ENCODE data around the gene RSPO4. TPM values are rescaled to one million over a fixed set of nuclear protein-coding genes. Genes with fewer than 3 reads are reported as not detected.

RSPO4 gene
- total RNA-seq, 2 experiments from 2014 or later, result not detected

DNA sequence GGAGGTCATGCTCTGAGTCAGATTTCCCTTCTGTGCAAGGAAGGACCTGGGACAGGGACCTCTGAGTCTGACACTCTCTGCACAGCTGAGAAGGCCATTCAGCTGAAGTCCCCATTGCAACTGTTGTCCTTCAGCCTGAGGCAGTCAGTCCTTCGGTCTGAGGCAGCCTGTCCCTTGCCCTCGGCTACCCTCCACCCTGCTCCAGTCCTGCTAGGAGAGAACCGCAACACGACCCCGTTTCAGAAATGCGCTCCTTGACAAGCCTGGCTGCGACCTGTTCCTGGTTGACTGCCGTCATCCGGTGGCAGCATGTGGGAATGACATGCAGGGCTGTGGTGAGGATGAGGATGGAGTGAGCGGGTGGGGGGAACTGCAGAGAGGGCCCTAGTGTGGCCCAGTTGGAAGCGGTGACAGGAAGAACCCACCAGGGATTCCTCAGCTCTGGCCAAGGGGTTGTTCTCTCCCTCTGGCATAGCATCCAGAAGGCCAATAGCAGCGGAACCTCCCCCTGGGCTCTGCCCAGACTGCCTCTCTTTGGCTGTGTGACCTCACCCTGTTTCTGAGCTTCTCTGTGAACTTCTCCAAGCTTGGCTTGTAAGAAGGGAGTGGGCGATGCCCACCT is 45.7 kb downstream of the RSPO4 start:
- Mint-ChIP-seq H3K27me3 (peaks cover 28% of the 10 kb centered on the region), H3K36me3 (ENCODE audit: low read depth) (no peaks in the 10 kb centered on the region), H3K9me3 (no peaks in the 10 kb centered on the region), H3K27ac (no peak overlapping the region), H3K4me1 (no peaks in the 10 kb centered on the region), H3K4me3 (no peak overlapping the region)
- ChIA-PET CTCF (interaction anchor here (0.6 to 7.1 kb wide), 25 partner anchors 10 to 287 kb away, joined by 3 to 170 read pairs (median 3); partner anchors contain the start of genes FAM110A and SLC52A3), POLR2A (interaction anchor here (1.2 kb wide), 1 partner anchor 62 kb away, joined by 3 read pairs; no protein-coding TSS in a partner anchor)
- DNase-seq, result peak; percentile 74

GRCh38 chr20:955656-956055 is 46.5 kb downstream of the RSPO4 start:
- ChIA-PET CTCF (interaction anchor here (0.6 to 7.1 kb wide), 23 partner anchors 9 to 286 kb away, joined by 3 to 170 read pairs (median 4); partner anchors contain the start of genes FAM110A and SLC52A3), POLR2A (interaction anchor here (1.2 kb wide), 1 partner anchor 61 kb away, joined by 3 read pairs; no protein-coding TSS in a partner anchor)
- Mint-ChIP-seq H3K4me1 (no peaks in the 10 kb centered on the region), H3K4me3 (no peak overlapping the region), H3K27me3 (peaks cover 25% of the 10 kb centered on the region), H3K36me3 (ENCODE audit: low read depth) (no peaks in the 10 kb centered on the region), H3K27ac (no peak overlapping the region), H3K9me3 (no peaks in the 10 kb centered on the region)
- no peak for DNase-seq

GRCh38 chr20:955111-955510 is 47.0 kb downstream of the RSPO4 start:
- H3K27me3 Mint-ChIP-seq, result peaks cover 25% of the 10 kb centered on the region

DNA sequence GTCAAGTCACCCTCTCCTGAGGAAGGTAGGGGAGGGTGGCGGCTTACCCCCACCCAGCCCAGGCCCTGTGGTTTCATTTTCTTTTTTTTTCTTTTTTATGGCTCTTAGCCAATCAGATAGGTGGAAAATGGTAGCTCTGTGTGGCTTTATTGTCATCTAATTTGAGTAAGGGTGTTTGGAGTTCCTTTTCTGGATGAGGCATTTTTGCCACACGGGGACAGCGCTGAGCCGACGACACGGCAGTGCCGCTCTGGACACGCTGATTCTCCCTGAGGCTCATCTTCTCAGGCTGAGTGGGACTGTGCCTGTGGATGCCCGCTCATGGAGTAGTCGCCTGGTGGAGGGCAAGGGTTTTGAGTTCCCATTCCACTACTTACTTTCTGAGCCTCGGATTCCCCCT is 48.4 kb downstream of the RSPO4 start:
- Mint-ChIP-seq H3K27ac (no peak overlapping the region), H3K27me3 (peaks cover 28% of the 10 kb centered on the region), H3K4me3 (no peak overlapping the region), H3K4me1 (no peaks in the 10 kb centered on the region), H3K36me3 (ENCODE audit: low read depth) (no peaks in the 10 kb centered on the region), H3K9me3 (no peaks in the 10 kb centered on the region)
- DNase-seq, result no peak
- ChIA-PET POLR2A (no interaction called here), CTCF (interaction anchor here (0.6 to 7.1 kb wide), 2 partner anchors 62 to 137 kb away, joined by 3 to 170 read pairs; no protein-coding TSS in a partner anchor)

More at GRCh38 chr20:955111-955510, 47.0 kb downstream of the RSPO4 start:
- Mint-ChIP-seq H3K4me1 (no peaks in the 10 kb centered on the region), H3K27ac (no peak overlapping the region), H3K4me3 (no peak overlapping the region), H3K36me3 (ENCODE audit: low read depth) (no peaks in the 10 kb centered on the region), H3K9me3 (no peaks in the 10 kb centered on the region)
- POLR2A ChIA-PET, result no interaction called here
- CTCF ChIA-PET, result interaction anchor here (1.2 to 7.1 kb wide), 5 partner anchors 18 to 216 kb away, joined by 3 to 170 read pairs (median 3); partner anchors contain the start of gene FAM110A
- DNase-seq, result no peak

- Mint-ChIP-seq H3K4me1 (no peaks in the 10 kb centered on the region), H3K27me3 (peaks cover 35% of the 10 kb centered on the region), H3K4me3 (no peak overlapping the region), H3K27ac (no peak overlapping the region), H3K36me3 (ENCODE audit: low read depth) (no peaks in the 10 kb centered on the region), H3K9me3 (no peaks in the 10 kb centered on the region)
- ChIA-PET POLR2A (no interaction called here), CTCF (no interaction called here)
- DNase-seq, result no peak
Observed at GRCh38 chr20:952196-952795, 49.8 kb downstream of the RSPO4 start.

GRCh38 chr20:951384-952169 is 50.5 kb downstream of the RSPO4 start:
- Mint-ChIP-seq H3K9me3 (no peaks in the 10 kb centered on the region), H3K27ac (no peak overlapping the region), H3K36me3 (ENCODE audit: low read depth) (no peaks in the 10 kb centered on the region), H3K4me1 (no peaks in the 10 kb centered on the region), H3K4me3 (no peak overlapping the region), H3K27me3 (peaks cover 36% of the 10 kb centered on the region)
- ChIA-PET POLR2A (no interaction called here), CTCF (interaction anchor here (0.8 kb wide), 1 partner anchor 134 kb away, joined by 3 read pairs; no protein-coding TSS in a partner anchor)
- DNase-seq, result no peak

DNA sequence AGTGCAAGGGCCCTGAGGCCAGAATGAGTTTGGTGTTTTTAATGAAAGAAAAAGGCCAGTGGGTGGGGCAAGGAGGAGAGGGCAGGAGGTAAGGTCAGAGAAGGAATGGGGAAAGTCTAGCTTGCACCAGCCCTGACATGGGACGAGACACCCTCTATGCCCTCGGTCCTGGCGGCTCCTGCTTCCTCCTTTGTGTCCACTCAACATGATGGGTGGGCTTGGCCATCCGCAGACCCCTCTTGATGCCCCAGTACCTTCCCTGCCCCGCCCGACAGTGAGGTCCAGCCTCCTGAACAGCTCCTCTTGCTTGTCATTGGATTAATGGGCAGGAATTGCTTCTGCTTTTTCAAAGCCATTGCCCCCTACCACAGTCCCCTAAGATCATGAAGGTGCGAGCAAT is 52.4 kb downstream of the RSPO4 start:
- POLR2A ChIA-PET, result no interaction called here
- Mint-ChIP-seq H3K27me3 (peaks cover 24% of the 10 kb centered on the region), H3K4me3 (no peak overlapping the region), H3K36me3 (ENCODE audit: low read depth) (no peaks in the 10 kb centered on the region), H3K27ac (no peak overlapping the region), H3K4me1 (no peaks in the 10 kb centered on the region), H3K9me3 (no peaks in the 10 kb centered on the region)
- CTCF ChIA-PET, result no interaction called here
- DNase-seq, result no peak

DNA sequence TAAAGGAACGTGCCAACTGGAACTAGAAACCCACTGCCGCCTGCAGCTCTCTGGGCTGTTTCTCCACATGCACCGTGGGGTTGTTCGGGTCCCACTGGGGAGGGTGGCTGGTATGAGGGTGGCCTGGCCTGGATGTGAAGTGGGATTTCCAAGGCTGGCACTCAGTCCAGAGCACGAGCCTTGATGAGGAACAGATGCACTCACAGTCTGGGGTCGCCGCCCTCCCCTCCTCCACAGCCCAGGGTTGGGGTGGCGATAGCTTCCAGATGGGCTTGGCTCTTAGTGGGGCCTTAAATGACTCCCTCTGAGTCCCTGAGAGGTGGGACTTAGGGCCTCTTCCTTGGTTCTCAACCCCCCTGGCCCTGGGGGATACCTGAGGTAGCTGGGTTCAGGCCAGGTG is 55.3 kb downstream of the RSPO4 start:
- POLR2A ChIA-PET, result no interaction called here
- CTCF ChIA-PET, result interaction anchor here (0.8 kb wide), 1 partner anchor 9 kb away, joined by 3 read pairs; no protein-coding TSS in a partner anchor
- Mint-ChIP-seq H3K9me3 (no peaks in the 10 kb centered on the region), H3K27ac (no peak overlapping the region), H3K27me3 (peaks cover 22% of the 10 kb centered on the region), H3K4me3 (no peak overlapping the region), H3K4me1 (no peaks in the 10 kb centered on the region), H3K36me3 (ENCODE audit: low read depth) (no peaks in the 10 kb centered on the region)
- DNase-seq, result no peak

- DNase-seq, result no peak
- Mint-ChIP-seq H3K4me1 (no peaks in the 10 kb centered on the region), H3K9me3 (no peaks in the 10 kb centered on the region), H3K4me3 (no peak overlapping the region), H3K27ac (no peak overlapping the region), H3K36me3 (ENCODE audit: low read depth) (no peaks in the 10 kb centered on the region), H3K27me3 (peaks cover 22% of the 10 kb centered on the region)
- CTCF ChIA-PET, result no interaction called here
- POLR2A ChIA-PET, result no interaction called here
Observed at GRCh38 chr20:945841-946240, 56.3 kb downstream of the RSPO4 start.

GRCh38 chr20:944774-945410 is 57.2 kb downstream of the RSPO4 start:
- Mint-ChIP-seq H3K27me3 (peaks cover 22% of the 10 kb centered on the region), H3K36me3 (ENCODE audit: low read depth) (no peaks in the 10 kb centered on the region), H3K9me3 (no peaks in the 10 kb centered on the region), H3K27ac (no peak overlapping the region), H3K4me3 (no peak overlapping the region), H3K4me1 (no peaks in the 10 kb centered on the region)
- ChIA-PET CTCF (no interaction called here), POLR2A (no interaction called here)
- DNase-seq, result no peak

- H3K27ac Mint-ChIP-seq, result no peak overlapping the region
- ChIA-PET CTCF (no interaction called here), POLR2A (no interaction called here)
Observed at GRCh38 chr20:944148-944547, 58.0 kb downstream of the RSPO4 start.

DNA sequence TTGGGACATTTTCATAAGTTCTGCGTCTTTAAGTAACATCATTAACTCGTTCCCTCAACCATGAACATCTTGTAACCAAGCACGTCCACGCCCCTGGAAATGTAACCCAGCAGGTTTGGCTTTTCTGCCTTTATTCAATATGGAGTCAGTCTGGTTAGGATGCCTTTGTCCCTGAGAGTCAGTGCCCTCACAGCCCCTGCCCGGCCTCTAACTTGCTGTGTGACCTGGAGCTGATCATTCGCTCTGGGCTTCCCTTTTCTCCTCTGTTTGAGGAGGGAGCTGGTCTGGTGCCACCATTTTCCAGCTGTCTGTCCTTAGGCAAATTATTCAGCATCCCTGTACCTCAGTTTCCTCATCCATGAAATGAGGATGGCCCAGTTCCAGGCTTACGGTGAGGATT is 59.5 kb downstream of the RSPO4 start:
- Mint-ChIP-seq H3K4me3 (no peak overlapping the region), H3K36me3 (ENCODE audit: low read depth) (no peaks in the 10 kb centered on the region), H3K27ac (no peak overlapping the region), H3K27me3 (peaks cover 8% of the 10 kb centered on the region), H3K4me1 (no peaks in the 10 kb centered on the region), H3K9me3 (no peaks in the 10 kb centered on the region)
- ChIA-PET POLR2A (no interaction called here), CTCF (interaction anchor here (0.7 kb wide), 1 partner anchor 14 kb away, joined by 4 read pairs; no protein-coding TSS in a partner anchor)
- no peak for DNase-seq

More at GRCh38 chr20:944148-944547, 58.0 kb downstream of the RSPO4 start:
- no peak for DNase-seq
- Mint-ChIP-seq H3K4me3 (no peak overlapping the region), H3K9me3 (no peaks in the 10 kb centered on the region), H3K36me3 (ENCODE audit: low read depth) (no peaks in the 10 kb centered on the region), H3K27me3 (peaks cover 19% of the 10 kb centered on the region), H3K4me1 (no peaks in the 10 kb centered on the region)

- H3K4me3 Mint-ChIP-seq, result no peak overlapping the region
- POLR2A ChIA-PET, result interaction anchor here (1.1 kb wide), 1 partner anchor 122 kb away, joined by 3 read pairs; no protein-coding TSS in a partner anchor
- CTCF ChIA-PET, result interaction anchor here (0.9 kb wide), 1 partner anchor 15 kb away, joined by 3 read pairs; no protein-coding TSS in a partner anchor
- no peaks in the 10 kb centered on the region for H3K9me3 Mint-ChIP-seq
- peaks cover 2% of the 10 kb centered on the region for H3K27me3 Mint-ChIP-seq
- no peaks in the 10 kb centered on the region for H3K36me3 Mint-ChIP-seq (ENCODE audit: low read depth)
- H3K27ac Mint-ChIP-seq, result no peak overlapping the region
- no peaks in the 10 kb centered on the region for H3K4me1 Mint-ChIP-seq
- no peak for DNase-seq
Observed at GRCh38 chr20:940926-941325, 61.2 kb downstream of the RSPO4 start.

Data from activated CD4-positive, alpha-beta memory T cell treated with anti-CD3 and anti-CD28 coated beads, Interleukin-2, amount 10 ng/mL, durations not matched to agents 7 days and 5 days (primary cell).